HepG2 (cell line): Measurements from ENCODE around the gene MAPK6. TPM values are rescaled to one million over a fixed set of nuclear protein-coding genes. Genes with fewer than 3 reads are reported as not detected.

Experiments
- BCL6 ChIP-seq: IDR thresholded peaks from 2 replicates; pipeline ENCODE4 v1.6.1; 2016; ENCODE audit warnings: missing genetic modification reagents, missing compliant biosample characterization
- EEA1 ChIP-seq: sonication (generic); formaldehyde crosslinking; IDR thresholded peaks from 2 replicates; pipeline ENCODE4 v1.5.1; 2020; ENCODE audit warnings: mild to moderate bottlenecking, missing genetic modification reagents, borderline replicate concordance
- KAT7 ChIP-seq: IDR thresholded peaks from 2 replicates; pipeline ENCODE4 v1.6.1; 2018; ENCODE audit warnings: borderline replicate concordance, missing compliant biosample characterization
- NFYC ChIP-seq: IDR thresholded peaks from 2 replicates; pipeline ENCODE4 v1.6.1; 2016; ENCODE audit warnings: missing genetic modification reagents, missing compliant biosample characterization
- NR2F2 ChIP-seq: IDR thresholded peaks from 2 replicates; pipeline ENCODE4 v1.6.1; 2012; ENCODE audit warnings: low read depth, inconsistent platforms, borderline replicate concordance
- RAD21 ChIP-seq: fragments of 450-650 bp; formaldehyde crosslinking; IDR thresholded peaks from 2 replicates; pipeline ENCODE4 v1.5.0; 2020; ENCODE audit warnings: mild to moderate bottlenecking
- STAG1 ChIP-seq: sonication (generic); formaldehyde crosslinking; IDR thresholded peaks from 2 replicates; pipeline ENCODE4 v1.4.0; 2020; ENCODE audit warnings: missing genetic modification reagents
- ZFP36L1 ChIP-seq: sonication (generic); formaldehyde crosslinking; IDR thresholded peaks from 2 replicates; pipeline ENCODE4 v1.8.0; 2022; ENCODE audit warnings: mild to moderate bottlenecking, missing genetic modification reagents, moderate library complexity
- ZFX ChIP-seq: sonication (generic); formaldehyde crosslinking; IDR thresholded peaks from 2 replicates; pipeline ENCODE4 v1.4.0; 2020; ENCODE audit warnings: mild to moderate bottlenecking, low read depth, missing genetic modification reagents, moderate library complexity
- ZNF256 ChIP-seq: sonication (generic); formaldehyde crosslinking; conservative IDR thresholded peaks from 2 replicates; pipeline ENCODE4 v1.4.0; 2020; ENCODE audit warnings: missing genetic modification reagents
- ZNF83 ChIP-seq: sonication (generic); formaldehyde crosslinking; IDR thresholded peaks from 2 replicates; pipeline ENCODE4 v1.4.0; 2020; ENCODE audit warnings: missing genetic modification reagents, mild to moderate bottlenecking, borderline replicate concordance
- polyA plus RNA-seq, 8 experiments: library from polyadenylated mRNA; depleted of rRNA in 3 of 8; stranded (reverse) in 7 of 8; unstranded in 1 of 8; fragments of >200 nt; fragmentation: Illumina TruSeq in 4 of 8; extraction: Trizol in 4 of 8; gene quantifications; 2 replicates each; pipeline versions ENCODE4 v1.2.1 to v1.2.3, GENCODE V29; 2011 to 2016; ENCODE audit warnings: low read depth in 4 of 8, missing spikeins in 1 of 8, mixed read lengths in 1 of 8; ENCODE audit not compliant: insufficient read depth in 1 of 8
- total RNA-seq, 5 experiments: library from RNA; depleted of rRNA; stranded (reverse); fragments of >200 nt; fragmentation: Illumina TruSeq; extraction: Trizol; gene quantifications; 2 replicates each; pipeline ENCODE4 v1.2.3, GENCODE V29; 2016; ENCODE audit warnings: low read depth in 1 of 5
- TF ChIP-seq, protein P1 (sequence below): fragments of 450-650 bp; IDR thresholded peaks from 2 replicates; pipeline ENCODE4 v1.6.1; 2017; ENCODE audit warnings: mild to moderate bottlenecking
- TF ChIP-seq, protein P2 (sequence below), 2 experiments: fragments of 450-650 bp in 1 of 2; sonication (generic) in 1 of 2; formaldehyde crosslinking; IDR thresholded peaks; 2 replicates each; pipeline versions ENCODE4 v1.5.0 to v1.8.0; 2020 to 2022; ENCODE audit warnings: mild to moderate bottlenecking in 1 of 2, missing genetic modification reagents in 1 of 2
- TF ChIP-seq, protein P3 (sequence below): sonication (generic); formaldehyde crosslinking; IDR thresholded peaks from 2 replicates; pipeline ENCODE4 v1.5.0; 2020; ENCODE audit warnings: mild to moderate bottlenecking, missing genetic modification reagents, borderline replicate concordance
- TF ChIP-seq, protein P4 (sequence below): sonication (generic); formaldehyde crosslinking; IDR thresholded peaks from 2 replicates; pipeline ENCODE4 v1.5.0; 2020; ENCODE audit warnings: missing genetic modification reagents
- TF ChIP-seq, protein P5 (sequence below): sonication (generic); formaldehyde crosslinking; IDR thresholded peaks from 2 replicates; pipeline ENCODE4 v1.4.0; 2020; ENCODE audit warnings: missing genetic modification reagents

The MAPK6 gene
- total and polyA plus RNA-seq, 2 of the 13 experiments (the other 11 are each of a cell fraction or from before 2014, with no cell fraction given) = 89.5 to 99.7 TPM

DNA sequence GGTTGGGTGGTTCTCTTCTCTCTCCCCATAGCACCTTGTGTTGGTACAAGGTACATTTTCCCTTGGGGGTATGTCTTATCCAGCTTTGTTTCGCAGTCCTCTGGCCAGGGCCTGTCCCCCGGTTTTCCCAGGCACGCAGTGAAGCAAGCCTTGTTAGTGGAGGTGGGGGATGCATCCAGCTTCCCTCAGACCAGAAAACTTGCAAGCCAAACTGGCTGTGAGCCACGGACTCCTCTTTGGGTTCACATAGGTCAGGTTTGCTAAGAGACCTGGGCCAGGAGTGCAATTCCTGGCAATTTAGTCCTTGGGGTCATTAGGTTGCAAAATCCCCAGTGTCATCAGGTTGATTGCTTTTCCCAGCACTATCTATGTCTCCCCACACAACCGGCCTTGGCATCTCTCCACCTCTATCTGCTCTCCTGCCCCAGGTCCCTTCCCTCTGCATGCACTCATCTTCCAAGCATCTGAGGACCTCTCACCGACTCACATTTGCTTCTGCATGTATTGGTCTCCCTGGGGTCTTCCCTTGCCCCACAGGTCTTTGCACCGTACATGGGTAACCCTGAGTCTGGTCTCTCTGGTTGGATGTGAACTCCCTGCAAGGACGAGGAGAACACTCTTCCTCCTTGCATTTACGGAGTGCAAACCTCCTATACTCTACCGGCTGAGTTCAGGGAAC lies 59.3 kb downstream of the MAPK6 start (continued):
- TF ChIP-seq ZFX = no peak
- TF ChIP-seq, protein P1, sequence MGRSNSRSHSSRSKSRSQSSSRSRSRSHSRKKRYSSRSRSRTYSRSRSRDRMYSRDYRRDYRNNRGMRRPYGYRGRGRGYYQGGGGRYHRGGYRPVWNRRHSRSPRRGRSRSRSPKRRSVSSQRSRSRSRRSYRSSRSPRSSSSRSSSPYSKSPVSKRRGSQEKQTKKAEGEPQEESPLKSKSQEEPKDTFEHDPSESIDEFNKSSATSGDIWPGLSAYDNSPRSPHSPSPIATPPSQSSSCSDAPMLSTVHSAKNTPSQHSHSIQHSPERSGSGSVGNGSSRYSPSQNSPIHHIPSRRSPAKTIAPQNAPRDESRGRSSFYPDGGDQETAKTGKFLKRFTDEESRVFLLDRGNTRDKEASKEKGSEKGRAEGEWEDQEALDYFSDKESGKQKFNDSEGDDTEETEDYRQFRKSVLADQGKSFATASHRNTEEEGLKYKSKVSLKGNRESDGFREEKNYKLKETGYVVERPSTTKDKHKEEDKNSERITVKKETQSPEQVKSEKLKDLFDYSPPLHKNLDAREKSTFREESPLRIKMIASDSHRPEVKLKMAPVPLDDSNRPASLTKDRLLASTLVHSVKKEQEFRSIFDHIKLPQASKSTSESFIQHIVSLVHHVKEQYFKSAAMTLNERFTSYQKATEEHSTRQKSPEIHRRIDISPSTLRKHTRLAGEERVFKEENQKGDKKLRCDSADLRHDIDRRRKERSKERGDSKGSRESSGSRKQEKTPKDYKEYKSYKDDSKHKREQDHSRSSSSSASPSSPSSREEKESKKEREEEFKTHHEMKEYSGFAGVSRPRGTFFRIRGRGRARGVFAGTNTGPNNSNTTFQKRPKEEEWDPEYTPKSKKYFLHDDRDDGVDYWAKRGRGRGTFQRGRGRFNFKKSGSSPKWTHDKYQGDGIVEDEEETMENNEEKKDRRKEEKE = no peak
- TF ChIP-seq NR2F2 = peak; percentile 87
- no peak for TF ChIP-seq ZFP36L1 (CRISPR knock-in tag)
- peak; percentile 61; the same call in 1 of the 2 replicates for TF ChIP-seq KAT7
- no peak for TF ChIP-seq EEA1 (CRISPR knock-in tag)
- TF ChIP-seq BCL6 (CRISPR knock-in tag) = peak; percentile 84
- TF ChIP-seq NFYC (CRISPR knock-in tag) = no peak
- no peak for TF ChIP-seq RAD21 (CRISPR knock-in tag)
- no peak for TF ChIP-seq ZNF83
- 0 out of 2 replicates have a peak, but pooled peaks have one; percentile 1 for TF ChIP-seq STAG1 (CRISPR knock-in tag)
- TF ChIP-seq, protein P2, sequence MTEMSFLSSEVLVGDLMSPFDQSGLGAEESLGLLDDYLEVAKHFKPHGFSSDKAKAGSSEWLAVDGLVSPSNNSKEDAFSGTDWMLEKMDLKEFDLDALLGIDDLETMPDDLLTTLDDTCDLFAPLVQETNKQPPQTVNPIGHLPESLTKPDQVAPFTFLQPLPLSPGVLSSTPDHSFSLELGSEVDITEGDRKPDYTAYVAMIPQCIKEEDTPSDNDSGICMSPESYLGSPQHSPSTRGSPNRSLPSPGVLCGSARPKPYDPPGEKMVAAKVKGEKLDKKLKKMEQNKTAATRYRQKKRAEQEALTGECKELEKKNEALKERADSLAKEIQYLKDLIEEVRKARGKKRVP (CRISPR knock-in tag; IDR thresholded peaks at IDR 0.05) = peak in 1 of 2 experiments; percentile 42; a peak in 1 of 4 replicates
- 0 out of 2 replicates have a peak, but pooled peaks have one; percentile 30 for TF ChIP-seq ZNF256 (CRISPR knock-in tag)
- TF ChIP-seq, protein P3, sequence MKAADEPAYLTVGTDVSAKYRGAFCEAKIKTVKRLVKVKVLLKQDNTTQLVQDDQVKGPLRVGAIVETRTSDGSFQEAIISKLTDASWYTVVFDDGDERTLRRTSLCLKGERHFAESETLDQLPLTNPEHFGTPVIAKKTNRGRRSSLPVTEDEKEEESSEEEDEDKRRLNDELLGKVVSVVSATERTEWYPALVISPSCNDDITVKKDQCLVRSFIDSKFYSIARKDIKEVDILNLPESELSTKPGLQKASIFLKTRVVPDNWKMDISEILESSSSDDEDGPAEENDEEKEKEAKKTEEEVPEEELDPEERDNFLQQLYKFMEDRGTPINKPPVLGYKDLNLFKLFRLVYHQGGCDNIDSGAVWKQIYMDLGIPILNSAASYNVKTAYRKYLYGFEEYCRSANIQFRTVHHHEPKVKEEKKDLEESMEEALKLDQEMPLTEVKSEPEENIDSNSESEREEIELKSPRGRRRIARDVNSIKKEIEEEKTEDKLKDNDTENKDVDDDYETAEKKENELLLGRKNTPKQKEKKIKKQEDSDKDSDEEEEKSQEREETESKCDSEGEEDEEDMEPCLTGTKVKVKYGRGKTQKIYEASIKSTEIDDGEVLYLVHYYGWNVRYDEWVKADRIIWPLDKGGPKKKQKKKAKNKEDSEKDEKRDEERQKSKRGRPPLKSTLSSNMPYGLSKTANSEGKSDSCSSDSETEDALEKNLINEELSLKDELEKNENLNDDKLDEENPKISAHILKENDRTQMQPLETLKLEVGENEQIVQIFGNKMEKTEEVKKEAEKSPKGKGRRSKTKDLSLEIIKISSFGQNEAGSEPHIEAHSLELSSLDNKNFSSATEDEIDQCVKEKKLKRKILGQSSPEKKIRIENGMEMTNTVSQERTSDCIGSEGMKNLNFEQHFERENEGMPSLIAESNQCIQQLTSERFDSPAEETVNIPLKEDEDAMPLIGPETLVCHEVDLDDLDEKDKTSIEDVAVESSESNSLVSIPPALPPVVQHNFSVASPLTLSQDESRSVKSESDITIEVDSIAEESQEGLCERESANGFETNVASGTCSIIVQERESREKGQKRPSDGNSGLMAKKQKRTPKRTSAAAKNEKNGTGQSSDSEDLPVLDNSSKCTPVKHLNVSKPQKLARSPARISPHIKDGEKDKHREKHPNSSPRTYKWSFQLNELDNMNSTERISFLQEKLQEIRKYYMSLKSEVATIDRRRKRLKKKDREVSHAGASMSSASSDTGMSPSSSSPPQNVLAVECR (CRISPR knock-in tag) = no peak
- TF ChIP-seq, protein P4, sequence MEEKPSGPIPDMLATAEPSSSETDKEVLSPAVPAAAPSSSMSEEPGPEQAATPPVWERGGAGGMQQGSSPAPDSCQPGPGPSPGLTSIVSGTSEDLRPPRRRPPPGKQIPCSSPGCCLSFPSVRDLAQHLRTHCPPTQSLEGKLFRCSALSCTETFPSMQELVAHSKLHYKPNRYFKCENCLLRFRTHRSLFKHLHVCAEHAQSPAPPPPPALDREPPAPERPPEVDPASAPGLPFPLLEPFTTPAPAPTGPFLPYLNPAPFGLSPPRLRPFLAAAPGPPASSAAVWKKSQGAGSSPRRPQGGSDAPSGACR (CRISPR knock-in tag) = no peak
- TF ChIP-seq, protein P5, sequence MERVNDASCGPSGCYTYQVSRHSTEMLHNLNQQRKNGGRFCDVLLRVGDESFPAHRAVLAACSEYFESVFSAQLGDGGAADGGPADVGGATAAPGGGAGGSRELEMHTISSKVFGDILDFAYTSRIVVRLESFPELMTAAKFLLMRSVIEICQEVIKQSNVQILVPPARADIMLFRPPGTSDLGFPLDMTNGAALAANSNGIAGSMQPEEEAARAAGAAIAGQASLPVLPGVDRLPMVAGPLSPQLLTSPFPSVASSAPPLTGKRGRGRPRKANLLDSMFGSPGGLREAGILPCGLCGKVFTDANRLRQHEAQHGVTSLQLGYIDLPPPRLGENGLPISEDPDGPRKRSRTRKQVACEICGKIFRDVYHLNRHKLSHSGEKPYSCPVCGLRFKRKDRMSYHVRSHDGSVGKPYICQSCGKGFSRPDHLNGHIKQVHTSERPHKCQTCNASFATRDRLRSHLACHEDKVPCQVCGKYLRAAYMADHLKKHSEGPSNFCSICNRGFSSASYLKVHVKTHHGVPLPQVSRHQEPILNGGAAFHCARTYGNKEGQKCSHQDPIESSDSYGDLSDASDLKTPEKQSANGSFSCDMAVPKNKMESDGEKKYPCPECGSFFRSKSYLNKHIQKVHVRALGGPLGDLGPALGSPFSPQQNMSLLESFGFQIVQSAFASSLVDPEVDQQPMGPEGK (CRISPR knock-in tag) = peak; percentile 34; the same call in 1 of the 2 replicates
